Neural cell (in vitro differentiated cells): ENCODE data around the gene NR1I3. TPM values are rescaled to one million over a fixed set of nuclear protein-coding genes. Genes with fewer than 3 reads are reported as not detected.
A peak's percentile ranks its signal among the peaks of the same experiment; 100 is the strongest.

Experiments used
- H2AFZ ChIP-seq: fragments of 200-600, 300-800 bp; sonication (generic), shearing (Covaris generic); 2 replicates; pipeline ENCODE4 v1.6.0; 2014; ENCODE audit warnings: low read depth, mild to moderate bottlenecking, antibody characterized with exemption, low read length, moderate library complexity
- H3F3A ChIP-seq: fragments of 200-600 bp; shearing (Covaris generic); 2 replicates; pipeline ENCODE4 v1.6.1; 2016; ENCODE audit warnings: mild to moderate bottlenecking, moderate library complexity, mixed read lengths, antibody characterized with exemption, low read length; ENCODE audit not compliant: insufficient read depth, poor library complexity, severe bottlenecking
- H3K27ac ChIP-seq: fragments of 200-600, 300-800 bp; sonication (generic), shearing (Covaris generic); 2 replicates; pipeline ENCODE4 v1.5.1; 2014; ENCODE audit warnings: mild to moderate bottlenecking, low read length, moderate library complexity
- H3K27me3 ChIP-seq: fragments of 300-800, 200-600 bp; sonication (generic), shearing (Covaris generic); 2 replicates; pipeline ENCODE4 v1.6.0; 2014; ENCODE audit warnings: mild to moderate bottlenecking, low read depth, low read length, moderate library complexity; ENCODE audit not compliant: insufficient read depth
- H3K36me3 ChIP-seq: fragments of 300-800, 200-600 bp; sonication (generic), shearing (Covaris generic); 2 replicates; pipeline ENCODE4 v1.5.1; 2014; ENCODE audit warnings: mild to moderate bottlenecking, antibody characterized with exemption, low read length, moderate library complexity; ENCODE audit not compliant: insufficient read depth
- H3K4me2 ChIP-seq: fragments of 300-800, 200-600 bp; sonication (generic), shearing (Covaris generic); 2 replicates; pipeline ENCODE4 v1.6.0; 2014; ENCODE audit warnings: mild to moderate bottlenecking, low read length
- H3K4me3 ChIP-seq: fragments of 300-800, 200-600 bp; sonication (generic), shearing (Covaris generic); 2 replicates; pipeline ENCODE4 v1.5.1; 2014; ENCODE audit warnings: mild to moderate bottlenecking, low read length, moderate library complexity
- H3K79me2 ChIP-seq: fragments of 200-600 bp; shearing (Covaris generic); replicated peaks from 2 replicates; pipeline ENCODE4 v1.6.0; 2014; ENCODE audit warnings: mild to moderate bottlenecking, low read length, moderate library complexity; ENCODE audit not compliant: insufficient read depth
- H3K9ac ChIP-seq: fragments of 300-800, 200-600 bp; sonication (generic), shearing (Covaris generic); 2 replicates; pipeline ENCODE4 v1.6.1; 2016; ENCODE audit warnings: mild to moderate bottlenecking, low read length, mixed read lengths
- H3K9me2 ChIP-seq: fragments of 200-600 bp; shearing (Covaris generic); 2 replicates; pipeline ENCODE4 v1.6.1; 2016; ENCODE audit warnings: mild to moderate bottlenecking, low read length, mixed read lengths; ENCODE audit not compliant: insufficient read depth
- H3K9me3 ChIP-seq: fragments of 200-600, 300-800 bp; sonication (generic), shearing (Covaris generic); 2 replicates; pipeline ENCODE4 v1.6.1; 2016; ENCODE audit warnings: mild to moderate bottlenecking, mixed run types, low read length, moderate library complexity, mixed read lengths
- H4K20me1 ChIP-seq: fragments of 200-600 bp; shearing (Covaris generic); 2 replicates; pipeline ENCODE4 v1.6.1; 2016; ENCODE audit warnings: mild to moderate bottlenecking, mixed run types; ENCODE audit not compliant: insufficient read depth
- CTCF ChIP-seq: fragments of 450-650 bp; IDR thresholded peaks from 2 replicates; pipeline ENCODE4 v1.5.1; 2014; ENCODE audit warnings: antibody characterized with exemption, mild to moderate bottlenecking, moderate library complexity; ENCODE audit not compliant: poor library complexity, severe bottlenecking
- EP300 ChIP-seq: fragments of 450-650 bp; conservative IDR thresholded peaks from 2 replicates; pipeline ENCODE4 v1.6.1; 2014; ENCODE audit warnings: antibody characterized with exemption, mild to moderate bottlenecking, moderate library complexity; ENCODE audit not compliant: poor library complexity, severe bottlenecking
- EZH2 ChIP-seq: fragments of 200-600, 300-800 bp; shearing (Covaris generic), sonication (generic); IDR thresholded peaks from 2 replicates; pipeline ENCODE4 v1.6.1; 2014; ENCODE audit warnings: antibody characterized with exemption, low read length, borderline replicate concordance, mild to moderate bottlenecking; ENCODE audit not compliant: insufficient read depth, poor library complexity, severe bottlenecking
- MXI1 ChIP-seq: fragments of 450-650 bp; conservative IDR thresholded peaks from 2 replicates; pipeline ENCODE4 v1.6.1; 2014; ENCODE audit warnings: antibody characterized with exemption, mild to moderate bottlenecking; ENCODE audit not compliant: poor library complexity, severe bottlenecking
- POLR2AphosphoS5 ChIP-seq: IDR thresholded peaks from 2 replicates; pipeline ENCODE4 v1.6.1; 2012
- RAD21 ChIP-seq: fragments of 450-650 bp; conservative IDR thresholded peaks from 2 replicates; pipeline ENCODE4 v1.6.1; 2014; ENCODE audit warnings: antibody characterized with exemption, mild to moderate bottlenecking, moderate library complexity
- REST ChIP-seq: IDR thresholded peaks from 2 replicates; pipeline ENCODE4 v1.6.1; 2012; ENCODE audit warnings: borderline replicate concordance
- SMC3 ChIP-seq: fragments of 450-650 bp; conservative IDR thresholded peaks from 2 replicates; pipeline ENCODE4 v1.6.1; 2014; ENCODE audit warnings: antibody characterized with exemption, mild to moderate bottlenecking, moderate library complexity; ENCODE audit not compliant: poor library complexity
- TAF1 ChIP-seq: IDR thresholded peaks from 2 replicates; pipeline ENCODE4 v1.6.1; 2012; ENCODE audit warnings: low read depth
- polyA plus RNA-seq: library from polyadenylated mRNA; depleted of rRNA; stranded (reverse); fragments of >200 nt; gene quantifications from 2 replicates; pipeline ENCODE4 v1.2.3, GENCODE V29; 2014

NR1I3 gene
- polyA plus RNA-seq, 1 donor from 2014 or later = not detected

GRCh38 chr1:161201836-161202712 lies 35.9 kb downstream of the NR1I3 start, which contains the start of gene NDUFS2:
TSS of gene NDUFS2 (plus strand) at chr1:161202367. CDS start at chr1:161202386, 19 bp downstream.
- Histone ChIP-seq H3F3A (no peaks in the 10 kb centered on the region), H3K4me3 (peak within 1 kb of the TSS; percentile 80), H3K9ac (peak within 1 kb of the TSS; percentile 91), H4K20me1 (no peaks in the 10 kb centered on the region), H3K9me3 (no peaks in the 10 kb centered on the region), H3K4me2 (peak within 1 kb of the TSS; percentile 48), H3K79me2 (peaks cover 22% of the 10 kb centered on the region), H3K27me3 (no peaks in the 10 kb centered on the region), H3K27ac (peak within 1 kb of the TSS; percentile 90), H2AFZ (peak within 1 kb of the TSS; percentile 96), H3K9me2 (no peaks in the 10 kb centered on the region), H3K36me3 (peaks cover 7% of the 10 kb centered on the region)
- TF ChIP-seq EZH2 = no peak
- TF ChIP-seq RAD21 = peak; percentile 25
- TF ChIP-seq CTCF = peak; percentile 65
- TF ChIP-seq TAF1 = peak; percentile 99
- peak; percentile 30 for TF ChIP-seq SMC3
- peak; percentile 97 for TF ChIP-seq REST
- peak; percentile 68 for TF ChIP-seq MXI1
- peak; percentile 99 for TF ChIP-seq POLR2AphosphoS5
- TF ChIP-seq EP300 = peak; percentile 44

GRCh38 chr1:161200992-161201835 lies 36.8 kb downstream of the NR1I3 start:
- Histone ChIP-seq H3K9me3 (no peaks in the 10 kb centered on the region), H3K9me2 (no peaks in the 10 kb centered on the region), H3K36me3 (peaks cover 7% of the 10 kb centered on the region), H3K27me3 (no peaks in the 10 kb centered on the region), H3K27ac (peak overlapping the region; percentile 90), H3K4me2 (peak overlapping the region; percentile 48), H3F3A (no peaks in the 10 kb centered on the region), H3K4me3 (peak overlapping the region; percentile 80), H3K79me2 (peaks cover 22% of the 10 kb centered on the region), H2AFZ (peak overlapping the region; percentile 96), H3K9ac (peak overlapping the region; percentile 91), H4K20me1 (no peaks in the 10 kb centered on the region)
- TF ChIP-seq MXI1 = no peak
- TF ChIP-seq REST = no peak
- no peak for TF ChIP-seq POLR2AphosphoS5
- TF ChIP-seq SMC3 = no peak
- TF ChIP-seq EP300 = no peak
- TF ChIP-seq EZH2 = no peak
- no peak for TF ChIP-seq TAF1
- no peak for TF ChIP-seq CTCF
- TF ChIP-seq RAD21 = no peak
